Caco-2 (cell line): ENCODE results near the gene TTC39C. TPM values are rescaled to one million over a fixed set of nuclear protein-coding genes. Genes with fewer than 3 reads are reported as not detected.

Source experiments
- BruUV-seq: library from RNA; stranded (reverse); fragments of 400-500 nt; replicated peaks from 2 replicates; lab custom pipeline; 2021; lab: Mats Ljungman, UMichigan
- CTCF ChIA-PET: fragments of 300-600 bp; sonication (Branson Sonifier 250); formaldehyde crosslinking; loops from one replicate; lab custom pipeline; 2022; ENCODE audit warnings: antibody characterized with exemption; lab: Charles Lee
- POLR2A ChIA-PET: fragments of 300-600 bp; sonication (Branson Sonifier 250); formaldehyde crosslinking; loops from one replicate; lab custom pipeline; 2022; ENCODE audit warnings: antibody characterized with exemption; lab: Charles Lee
- DNase-seq, 2 experiments: peaks; one replicate each; pipeline versions ENCODE4 v3.0.0 to v3.0.0-alpha.2; 2020 to 2022
- H3K27me3 ChIP-seq: replicated peaks from 2 replicates; pipeline ENCODE4 v1.6.0; 2011; ENCODE audit warnings: low read length; ENCODE audit not compliant: control insufficient read depth, insufficient read depth
- H3K36me3 ChIP-seq: 2 replicates; pipeline ENCODE4 v1.5.1; 2011; ENCODE audit warnings: low read length; ENCODE audit not compliant: control insufficient read depth, insufficient read depth
- H3K4me1 ChIP-seq: fragments of 250-450 bp; sonication (Bioruptor Pico); 2 replicates; pipeline ENCODE4 v1.5.1; 2020; ENCODE audit warnings: mild to moderate bottlenecking
- H3K4me3 ChIP-seq: 2 replicates; pipeline ENCODE4 v1.5.1; 2011; ENCODE audit warnings: low read depth, mild to moderate bottlenecking, control low read depth, low read length
- H3K9me3 ChIP-seq: fragments of 250-450 bp; sonication (Bioruptor Pico); 2 replicates; pipeline ENCODE4 v1.5.1; 2020; ENCODE audit warnings: mild to moderate bottlenecking, moderate library complexity
- H3K27ac Mint-ChIP-seq: one replicate; pipeline ENCODE4 v1.8.0; 2022; ENCODE audit warnings: mixed read lengths; ENCODE audit not compliant: unreplicated experiment
- H3K27me3 Mint-ChIP-seq: one replicate; pipeline ENCODE4 v1.8.0; 2022; ENCODE audit warnings: mixed read lengths; ENCODE audit not compliant: insufficient read depth, unreplicated experiment
- H3K36me3 Mint-ChIP-seq: one replicate; pipeline ENCODE4 v1.8.0; 2022; ENCODE audit warnings: mild to moderate bottlenecking, mixed read lengths; ENCODE audit not compliant: insufficient read depth, unreplicated experiment
- H3K4me1 Mint-ChIP-seq: one replicate; pipeline ENCODE4 v1.8.0; 2022; ENCODE audit warnings: low read depth, mixed read lengths; ENCODE audit not compliant: unreplicated experiment
- H3K4me3 Mint-ChIP-seq: one replicate; pipeline ENCODE4 v1.8.0; 2022; ENCODE audit warnings: mild to moderate bottlenecking, moderate library complexity, mixed read lengths; ENCODE audit not compliant: unreplicated experiment
- H3K9me3 Mint-ChIP-seq: one replicate; pipeline ENCODE4 v1.8.0; 2022; ENCODE audit warnings: mixed read lengths; ENCODE audit not compliant: unreplicated experiment
- intact Hi-C: fragments of 100-400 bp; cut with micrococcal nuclease; formaldehyde crosslinking; loops from one replicate; pipeline ENCODE4 v1.10.0; 2022; ENCODE audit not compliant: unreplicated experiment
- total RNA-seq: library from RNA; stranded (reverse); gene quantifications from 2 replicates; pipeline ENCODE4 v1.2.3, GENCODE V29; 2022
- TF ChIP-seq, protein P1 (sequence below), 2 experiments: fragments of 200-600 bp in 1 of 2; IDR thresholded peaks; 1 replicate in 1 of 2; 2 replicates in 1 of 2; pipeline versions ENCODE4 v1.5.1 to v1.8.0; 2011 to 2022; ENCODE audit warnings: antibody characterized with exemption in 1 of 2, control low read depth in 1 of 2, inconsistent platforms in 1 of 2, low read depth in 1 of 2, low read length in 1 of 2, mild to moderate bottlenecking in 1 of 2, moderate library complexity in 1 of 2; ENCODE audit not compliant: insufficient read depth in 1 of 2, severe bottlenecking in 1 of 2, unreplicated experiment in 1 of 2

The TTC39C gene
- total RNA-seq, 1 experiment from 2014 or later, result 9.3 TPM

GRCh38 chr18:24002479-24002878 lies 12.1 kb upstream of the TTC39C start:
- intact Hi-C loops, result no loop called here
- Histone ChIP-seq H3K27me3 (no peaks in the 10 kb centered on the region), H3K9me3 (no peaks in the 10 kb centered on the region), H3K4me3 (no peak overlapping the region), H3K4me1 (no peaks in the 10 kb centered on the region), H3K36me3 (no peaks in the 10 kb centered on the region)
- Mint-ChIP-seq H3K4me3 (no peak overlapping the region), H3K27ac (no peak overlapping the region), H3K4me1 (no peaks in the 10 kb centered on the region), H3K27me3 (no peaks in the 10 kb centered on the region), H3K36me3 (no peaks in the 10 kb centered on the region), H3K9me3 (no peaks in the 10 kb centered on the region)
- TF ChIP-seq, protein P1, sequence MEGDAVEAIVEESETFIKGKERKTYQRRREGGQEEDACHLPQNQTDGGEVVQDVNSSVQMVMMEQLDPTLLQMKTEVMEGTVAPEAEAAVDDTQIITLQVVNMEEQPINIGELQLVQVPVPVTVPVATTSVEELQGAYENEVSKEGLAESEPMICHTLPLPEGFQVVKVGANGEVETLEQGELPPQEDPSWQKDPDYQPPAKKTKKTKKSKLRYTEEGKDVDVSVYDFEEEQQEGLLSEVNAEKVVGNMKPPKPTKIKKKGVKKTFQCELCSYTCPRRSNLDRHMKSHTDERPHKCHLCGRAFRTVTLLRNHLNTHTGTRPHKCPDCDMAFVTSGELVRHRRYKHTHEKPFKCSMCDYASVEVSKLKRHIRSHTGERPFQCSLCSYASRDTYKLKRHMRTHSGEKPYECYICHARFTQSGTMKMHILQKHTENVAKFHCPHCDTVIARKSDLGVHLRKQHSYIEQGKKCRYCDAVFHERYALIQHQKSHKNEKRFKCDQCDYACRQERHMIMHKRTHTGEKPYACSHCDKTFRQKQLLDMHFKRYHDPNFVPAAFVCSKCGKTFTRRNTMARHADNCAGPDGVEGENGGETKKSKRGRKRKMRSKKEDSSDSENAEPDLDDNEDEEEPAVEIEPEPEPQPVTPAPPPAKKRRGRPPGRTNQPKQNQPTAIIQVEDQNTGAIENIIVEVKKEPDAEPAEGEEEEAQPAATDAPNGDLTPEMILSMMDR (IDR thresholded peaks at IDR 0.05; ENCODE audit: insufficient read depth in 1 of 2, low read depth in 1 of 2, low read length in 1 of 2, severe bottlenecking in 1 of 2, unreplicated experiment in 1 of 2), result no peak
- CTCF ChIA-PET, result no interaction called here
- no peak for DNase-seq
- POLR2A ChIA-PET, result no interaction called here
- BruUV-seq, result no TSS peak

DNA sequence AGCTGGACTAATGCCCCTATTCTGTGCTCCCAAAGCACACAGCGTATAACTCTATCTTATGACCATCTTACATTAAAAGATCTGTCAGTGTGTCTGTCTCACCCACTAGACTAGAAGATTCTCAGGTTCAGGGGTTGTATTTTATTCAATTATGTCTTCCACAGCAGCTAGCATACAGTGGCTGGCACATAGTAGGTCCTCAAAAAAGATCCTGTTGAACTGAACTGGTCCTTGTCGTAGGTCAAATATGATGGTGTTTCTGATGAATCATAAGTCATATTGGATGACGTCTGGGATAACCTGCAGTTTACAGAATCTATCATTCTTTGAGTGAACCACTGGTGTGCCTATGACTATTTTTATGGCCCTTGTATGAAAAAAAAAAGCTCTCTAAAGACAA lies 11.3 kb upstream of the TTC39C start:
- Histone ChIP-seq H3K9me3 (no peaks in the 10 kb centered on the region), H3K36me3 (no peaks in the 10 kb centered on the region), H3K4me3 (no peak overlapping the region), H3K27me3 (no peaks in the 10 kb centered on the region), H3K4me1 (no peaks in the 10 kb centered on the region)
- BruUV-seq, result no TSS peak
- no peak overlapping the region for H3K4me3 Mint-ChIP-seq
- no peak for DNase-seq
- H3K4me1 Mint-ChIP-seq, result no peaks in the 10 kb centered on the region
- no peaks in the 10 kb centered on the region for H3K9me3 Mint-ChIP-seq
- CTCF ChIA-PET, result no interaction called here
- intact Hi-C loops, result no loop called here
- TF ChIP-seq, protein P1 (IDR thresholded peaks at IDR 0.05; ENCODE audit: insufficient read depth in 1 of 2, low read depth in 1 of 2, low read length in 1 of 2, severe bottlenecking in 1 of 2, unreplicated experiment in 1 of 2), result no peak
- no peaks in the 10 kb centered on the region for H3K36me3 Mint-ChIP-seq
- H3K27me3 Mint-ChIP-seq, result no peaks in the 10 kb centered on the region
- no peak overlapping the region for H3K27ac Mint-ChIP-seq
- POLR2A ChIA-PET, result no interaction called here

GRCh38 chr18:24003903-24004640 lies 10.5 kb upstream of the TTC39C start:
- Histone ChIP-seq H3K4me1 (no peaks in the 10 kb centered on the region), H3K27me3 (no peaks in the 10 kb centered on the region), H3K36me3 (no peaks in the 10 kb centered on the region), H3K9me3 (no peaks in the 10 kb centered on the region), H3K4me3 (no peak overlapping the region)
- H3K9me3 Mint-ChIP-seq, result no peaks in the 10 kb centered on the region
- H3K27me3 Mint-ChIP-seq, result no peaks in the 10 kb centered on the region
- DNase-seq, result no peak
- H3K27ac Mint-ChIP-seq, result no peak overlapping the region
- no TSS peak for BruUV-seq
- H3K4me3 Mint-ChIP-seq, result no peak overlapping the region
- H3K36me3 Mint-ChIP-seq, result no peaks in the 10 kb centered on the region
- POLR2A ChIA-PET, result no interaction called here
- CTCF ChIA-PET, result no interaction called here
- intact Hi-C loops, result no loop called here
- no peaks in the 10 kb centered on the region for H3K4me1 Mint-ChIP-seq
- TF ChIP-seq, protein P1 (IDR thresholded peaks at IDR 0.05; ENCODE audit: insufficient read depth in 1 of 2, low read depth in 1 of 2, low read length in 1 of 2, severe bottlenecking in 1 of 2, unreplicated experiment in 1 of 2), result no peak
